GM21723 (cell line): ENCODE measurements around the gene GSC.

ENCODE experiments used
- ATAC-seq: cut with Tn5 transposase; IDR thresholded peaks from one replicate; pipeline ENCODE4 v1.9.1; 2021; ENCODE audit warnings: mild to moderate bottlenecking, moderate library complexity; ENCODE audit not compliant: unreplicated experiment

GSC gene

DNA sequence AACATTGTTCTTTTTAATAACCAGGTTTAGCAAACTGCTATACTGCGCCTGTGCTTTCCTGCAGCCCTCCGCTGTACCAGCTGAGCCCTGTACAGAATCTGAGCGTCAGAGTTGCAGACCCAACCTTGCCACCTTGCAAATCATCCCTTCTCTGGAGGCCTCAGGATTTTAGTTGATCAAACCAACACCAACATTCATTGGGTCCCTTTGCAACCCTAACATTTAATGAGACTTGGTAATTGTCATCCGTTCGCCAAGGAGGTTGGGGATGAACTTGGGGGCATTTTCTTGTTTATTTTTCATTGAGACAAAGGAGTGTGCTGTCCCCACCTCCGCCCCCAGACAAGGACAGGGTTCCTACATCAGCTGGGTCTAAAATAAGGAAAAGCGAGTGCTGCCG is 2.6 kb upstream of the GSC start:
- no peak for ATAC-seq

DNA sequence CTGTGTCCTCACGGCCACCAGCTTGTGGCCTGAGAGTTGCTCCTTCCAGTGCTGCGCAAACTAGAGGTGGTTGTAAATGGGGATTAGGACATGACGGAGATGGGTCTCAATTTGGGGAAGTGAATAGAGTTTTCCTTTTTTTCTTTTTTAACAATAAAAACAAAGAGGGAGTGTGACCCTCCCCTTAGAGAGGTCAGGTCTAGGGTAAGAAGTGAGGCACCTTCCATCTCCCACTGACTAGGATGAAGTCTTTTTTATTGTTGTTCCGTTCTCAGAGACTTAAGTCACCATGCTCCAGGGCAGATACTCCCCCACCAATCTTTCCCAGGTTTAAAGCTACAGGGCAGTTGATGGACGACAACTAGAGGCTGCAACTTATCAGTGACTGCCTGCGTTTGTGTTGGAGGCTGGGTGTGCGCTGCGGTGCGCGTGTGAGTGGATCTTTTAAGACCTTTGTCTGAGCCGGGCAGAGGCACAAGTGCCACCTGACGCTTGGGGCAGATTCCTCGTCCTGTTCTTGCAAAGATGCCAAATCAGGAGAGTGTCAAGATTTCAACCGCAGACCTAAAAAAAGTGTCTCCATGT is 2.1 kb upstream of the GSC start:
- no peak for ATAC-seq

DNA sequence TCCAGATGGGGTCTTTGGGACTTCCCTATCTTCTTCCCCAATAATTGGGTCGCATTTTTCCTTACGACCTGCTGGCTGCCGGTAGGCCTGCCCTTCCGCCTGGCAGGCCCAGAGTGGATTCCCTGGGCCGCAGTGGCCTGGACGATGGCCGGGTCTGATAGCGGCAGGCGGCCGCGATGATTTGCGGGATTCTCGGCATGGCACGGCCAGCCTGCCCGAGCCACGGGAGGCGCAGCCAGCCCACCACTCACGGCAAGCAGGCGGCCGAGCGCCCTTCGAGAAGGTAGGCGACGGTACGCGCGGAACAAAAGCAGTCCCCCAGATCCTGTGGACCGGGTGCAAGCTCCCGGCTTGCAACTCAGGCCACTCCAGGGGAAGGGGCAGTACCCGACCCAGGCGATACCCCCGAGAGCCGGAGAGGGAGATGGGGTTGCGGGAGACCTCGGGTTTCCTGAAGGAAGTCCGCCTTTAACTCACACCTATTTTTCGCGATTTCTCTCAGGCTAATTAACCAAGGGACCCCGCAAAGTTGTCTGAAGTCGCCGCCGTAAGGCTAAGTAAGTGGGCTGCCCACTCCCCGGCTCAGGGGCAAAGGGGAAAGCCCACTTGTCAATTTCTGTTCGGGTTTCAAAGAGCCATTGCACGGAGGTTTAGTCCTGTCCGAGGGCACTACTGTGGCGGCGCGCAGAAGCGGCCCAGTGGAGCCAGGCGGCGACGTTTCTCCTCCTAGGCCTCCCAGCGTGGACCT is 1.4 kb upstream of the GSC start:
- no peak for ATAC-seq

DNA sequence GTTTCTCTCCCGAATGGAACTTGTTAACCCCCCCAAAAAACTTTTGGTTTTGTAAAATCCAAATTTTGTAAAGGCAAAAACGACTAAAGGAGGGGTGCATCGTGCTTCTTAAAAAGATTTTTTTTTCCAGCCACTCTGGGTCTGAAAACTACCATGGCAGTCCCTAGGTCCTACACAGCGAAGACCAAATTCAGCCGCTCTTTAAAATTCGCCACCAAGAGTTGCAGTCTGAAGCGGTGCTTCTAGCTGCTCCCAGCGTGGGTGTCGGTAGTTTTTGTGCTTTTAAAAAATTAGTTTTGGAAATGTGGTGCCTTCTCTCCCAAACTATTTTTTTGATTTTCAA is 873 bp upstream of the GSC start:
- ATAC-seq = no peak

DNA sequence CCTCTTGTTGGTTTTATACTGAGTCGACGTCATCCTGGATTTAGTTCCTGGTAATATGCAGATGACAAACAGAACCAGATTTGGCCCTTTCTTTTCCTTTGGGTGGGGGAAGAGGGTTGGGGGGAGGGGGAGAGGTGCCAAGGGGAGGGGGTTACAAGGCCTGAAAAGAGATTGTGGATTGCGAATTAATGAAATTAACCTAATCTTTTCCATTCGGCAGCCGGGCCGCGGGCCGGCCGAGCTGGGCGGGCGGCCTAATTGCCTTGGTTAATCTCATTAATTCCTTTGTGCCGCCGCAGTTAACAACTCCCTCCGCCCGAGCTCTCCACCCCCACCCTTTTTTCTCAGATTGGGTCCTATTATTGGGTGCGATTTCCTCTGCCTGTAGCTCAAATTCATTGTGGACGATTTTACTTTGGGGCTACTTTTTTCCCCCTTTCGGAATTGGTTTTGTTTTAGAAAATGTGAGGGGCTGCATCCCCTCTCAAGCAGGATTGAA is 387 bp upstream of the GSC start:
- ATAC-seq = no peak

DNA sequence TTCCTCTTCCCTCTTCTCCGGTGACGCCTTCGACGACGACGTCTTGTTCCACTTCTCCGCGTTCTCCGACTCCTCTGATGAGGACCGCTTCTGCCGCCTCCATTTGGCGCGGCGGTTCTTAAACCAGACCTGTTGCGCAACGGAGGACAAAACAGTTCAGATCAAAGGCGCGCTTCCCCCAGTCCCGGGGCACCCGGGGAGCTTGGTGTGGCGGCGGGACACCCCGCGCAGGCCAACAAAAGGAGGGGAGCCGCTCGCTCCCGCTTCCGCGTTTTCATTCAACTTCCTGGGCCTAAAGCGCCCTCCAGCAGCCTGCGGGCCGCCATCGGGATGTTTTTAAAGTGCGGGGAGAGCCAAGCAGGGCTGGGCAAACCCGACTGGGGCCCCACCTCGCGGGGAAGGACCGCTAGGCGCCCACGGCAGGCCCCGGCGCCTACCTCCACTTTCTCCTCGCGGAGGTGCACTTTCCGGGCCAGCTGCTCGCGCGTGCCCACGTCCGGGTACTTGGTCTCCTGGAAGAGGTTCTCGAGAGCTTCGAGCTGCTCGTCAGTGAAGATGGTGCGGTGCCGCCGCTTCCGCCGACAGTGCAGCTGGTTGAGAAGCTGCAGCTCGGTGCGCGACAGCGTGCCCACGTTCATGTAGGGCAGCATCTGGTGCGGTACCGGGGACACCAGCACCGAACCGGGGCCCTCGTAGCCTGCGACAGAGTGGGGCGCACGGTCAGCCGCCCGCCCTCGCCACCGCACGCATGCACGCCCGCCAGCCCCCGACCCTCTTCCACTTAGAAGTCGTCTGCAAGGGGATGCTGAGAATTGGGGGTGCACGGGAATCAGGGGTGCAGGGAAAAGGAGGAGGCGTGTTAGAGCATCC is 1.2 kb downstream of the GSC start:
- ATAC-seq = no peak

DNA sequence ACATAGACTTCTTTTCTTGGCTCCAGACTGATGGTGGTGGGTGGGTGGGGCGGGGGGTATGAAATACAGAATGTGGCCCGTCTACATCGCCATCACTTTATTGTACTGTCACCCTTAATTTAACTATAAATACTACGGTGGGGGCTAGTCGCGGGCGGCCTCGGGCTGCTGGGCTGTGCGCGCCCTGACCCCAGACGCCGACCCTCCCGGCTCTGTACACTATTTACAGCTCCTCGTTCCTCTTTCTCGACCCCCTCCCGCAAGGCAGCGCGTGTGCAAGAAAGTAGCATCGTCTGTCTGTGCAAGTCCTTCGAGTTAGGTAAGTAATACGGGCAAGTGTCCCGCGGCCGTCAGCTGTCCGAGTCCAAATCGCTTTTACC is 1.8 kb downstream of the GSC start:
- ATAC-seq = no peak

DNA sequence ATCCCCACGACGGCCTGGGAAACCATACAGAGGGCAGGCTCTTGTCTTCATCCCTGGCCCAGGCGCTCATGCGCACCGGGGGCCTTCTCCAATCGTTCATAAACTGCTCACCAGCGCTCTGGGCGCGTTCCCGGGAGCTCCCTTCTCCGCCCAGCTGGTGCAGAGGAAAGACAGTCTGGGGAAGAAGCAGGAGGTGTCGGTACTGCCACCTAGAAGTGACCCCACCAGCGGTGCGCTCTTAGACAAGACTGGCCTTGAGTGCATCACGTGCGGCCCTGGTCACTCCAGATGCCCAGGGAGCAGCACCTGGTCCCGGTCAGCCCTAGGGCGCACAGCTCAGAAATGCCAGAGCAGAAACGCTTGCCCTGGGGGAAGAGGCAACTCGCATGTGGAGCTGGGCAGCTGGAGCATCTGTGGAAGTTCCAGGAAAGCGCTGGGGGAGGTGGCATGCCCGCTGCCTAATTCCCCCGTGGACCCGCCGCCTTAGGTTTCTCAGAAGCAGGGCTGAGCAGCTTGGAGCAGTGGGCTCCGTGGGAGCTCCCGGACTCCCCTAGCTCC is 2.5 kb downstream of the GSC start:
- no peak for ATAC-seq

DNA sequence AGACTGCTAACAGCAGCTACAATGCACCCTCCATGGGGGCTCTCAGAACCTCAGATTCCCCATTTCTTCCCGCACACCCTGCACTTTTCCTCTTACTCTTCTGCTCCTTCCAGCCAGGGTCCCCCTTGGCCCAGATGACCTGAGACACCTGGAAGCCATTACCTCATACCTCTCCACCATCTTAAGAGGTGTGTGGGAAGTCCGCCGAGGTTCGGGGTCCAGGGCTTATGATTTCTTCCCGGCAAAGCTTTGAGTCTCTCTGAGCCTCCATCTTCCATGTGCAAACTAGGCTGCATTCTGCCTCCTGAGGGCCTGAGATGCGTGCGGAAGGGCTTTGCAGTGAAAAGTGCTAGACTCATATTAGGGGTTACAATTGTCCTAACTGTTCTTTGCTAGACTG is 5.3 kb downstream of the GSC start:
- ATAC-seq = no peak

DNA sequence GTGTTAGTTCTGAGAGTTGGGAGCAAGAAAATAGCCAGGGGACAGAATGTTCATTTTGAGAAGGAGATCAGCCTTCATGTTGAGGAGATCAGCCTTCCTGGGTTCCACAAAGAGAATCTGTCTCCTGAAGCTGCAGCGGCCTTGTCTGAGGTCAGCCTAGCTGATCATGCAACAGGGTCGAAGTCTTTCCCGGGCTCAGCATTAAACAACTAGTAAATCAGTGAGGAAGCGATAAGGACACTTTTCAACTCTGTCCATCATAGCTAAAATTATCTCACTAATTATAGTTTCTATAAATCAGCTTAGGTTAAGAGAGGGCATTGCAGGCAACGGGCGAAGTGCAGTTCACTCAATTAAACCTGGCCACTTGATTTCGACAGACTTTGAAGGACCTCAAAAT is 7.5 kb downstream of the GSC start:
- ATAC-seq = no peak

DNA sequence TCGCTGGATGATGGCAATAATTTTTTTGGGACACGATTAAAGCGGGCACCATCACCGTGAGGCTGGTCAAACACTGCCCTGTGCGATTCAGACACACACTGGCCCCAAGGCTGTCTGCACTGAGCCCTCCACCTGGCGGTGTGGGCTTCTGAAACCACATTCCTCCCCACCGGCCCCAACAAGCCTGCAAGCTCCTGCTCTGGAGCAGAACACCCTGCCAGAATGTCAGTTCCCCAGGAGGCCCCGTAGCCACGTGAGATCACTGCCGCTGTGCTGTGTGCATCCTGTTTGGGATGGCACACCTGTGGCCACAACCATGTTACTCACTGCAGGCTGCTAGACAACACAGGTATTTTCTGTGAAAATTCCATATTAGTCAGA is 7.9 kb downstream of the GSC start:
- no peak for ATAC-seq

DNA sequence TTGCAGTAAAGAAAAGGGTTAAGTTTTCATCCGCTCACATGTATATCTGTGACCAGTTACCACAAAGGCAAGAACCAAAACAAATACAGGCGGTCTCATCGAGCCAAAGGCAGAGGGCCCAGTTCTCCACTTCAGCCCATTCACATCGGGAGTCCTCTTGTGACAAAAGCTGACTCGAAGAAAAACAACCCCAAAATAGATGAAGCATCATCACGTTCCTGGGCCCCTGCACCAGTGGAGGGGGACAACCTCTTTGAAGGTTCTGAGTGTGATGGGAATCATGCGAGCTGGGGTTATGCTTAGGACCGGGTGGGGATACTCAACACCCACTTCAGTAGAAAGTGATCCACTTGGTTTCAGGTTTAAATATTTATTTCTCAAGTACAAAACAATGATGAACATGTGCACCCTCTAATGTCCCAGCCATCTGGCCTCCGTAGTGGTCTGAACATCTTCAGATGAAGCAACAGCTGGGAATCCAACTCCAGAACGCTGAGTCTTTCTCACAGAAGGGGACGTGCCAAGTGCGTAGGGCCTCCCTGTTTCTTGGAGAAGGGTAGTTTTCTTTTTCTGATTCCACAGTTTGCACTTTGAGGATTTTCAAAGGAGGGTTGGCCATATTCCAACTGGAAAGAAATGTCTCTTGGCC is 8.4 kb downstream of the GSC start:
- ATAC-seq = no peak

DNA sequence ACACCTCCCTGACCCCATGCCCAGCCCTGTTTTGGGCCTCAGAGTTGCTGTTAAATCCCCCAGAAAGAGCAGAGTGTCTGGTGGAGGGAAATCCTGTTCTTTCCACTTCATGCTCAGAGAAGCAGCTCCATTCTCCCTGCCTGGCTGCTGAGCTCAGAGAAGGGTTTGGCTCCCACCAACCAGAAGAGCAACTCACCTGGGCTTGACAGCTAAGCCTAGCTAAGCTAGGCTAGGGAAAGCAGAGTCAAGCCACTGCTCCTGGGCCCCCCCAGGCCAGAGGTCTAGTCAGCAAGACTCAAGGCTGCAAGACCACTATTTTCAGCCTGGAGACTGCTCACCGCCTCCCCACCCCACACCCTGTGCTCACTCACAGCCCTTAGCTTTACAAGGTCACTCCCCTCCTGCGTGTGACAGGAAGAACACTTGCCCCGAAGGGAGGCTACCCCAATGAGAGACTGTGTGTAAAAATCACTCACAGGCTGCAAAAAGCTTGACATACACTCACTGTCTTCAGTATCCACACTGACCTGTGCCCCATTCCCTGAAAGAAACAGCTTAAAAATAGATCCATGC is 13.5 kb downstream of the GSC start:
- ATAC-seq = no peak

DNA sequence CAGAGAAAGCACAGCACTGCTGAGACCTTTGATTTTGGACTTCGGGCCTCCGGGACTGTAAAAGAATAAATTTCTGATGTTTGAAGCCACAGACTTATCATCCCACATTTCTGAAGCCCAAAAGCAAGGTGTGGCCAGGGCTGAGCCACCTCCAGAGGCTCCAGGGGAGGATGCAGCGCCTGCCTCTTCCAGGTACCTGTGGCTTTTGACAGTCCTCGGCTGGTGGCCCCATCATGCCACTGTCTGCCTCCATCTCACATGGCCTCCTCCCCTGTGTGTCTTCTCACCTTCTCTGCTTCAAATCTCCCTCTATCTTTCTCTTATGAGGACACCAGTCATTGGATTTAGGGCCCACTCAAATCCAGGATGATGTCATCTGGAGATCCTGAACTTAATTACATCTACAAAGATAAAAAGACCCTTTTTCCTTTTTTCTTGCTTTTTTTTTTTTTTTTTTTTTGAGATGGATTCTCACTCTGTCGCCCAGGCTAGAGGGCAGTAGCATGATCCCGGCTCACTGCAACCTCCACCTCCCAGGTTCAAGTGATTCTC is 15.4 kb downstream of the GSC start:
- ATAC-seq = no peak

DNA sequence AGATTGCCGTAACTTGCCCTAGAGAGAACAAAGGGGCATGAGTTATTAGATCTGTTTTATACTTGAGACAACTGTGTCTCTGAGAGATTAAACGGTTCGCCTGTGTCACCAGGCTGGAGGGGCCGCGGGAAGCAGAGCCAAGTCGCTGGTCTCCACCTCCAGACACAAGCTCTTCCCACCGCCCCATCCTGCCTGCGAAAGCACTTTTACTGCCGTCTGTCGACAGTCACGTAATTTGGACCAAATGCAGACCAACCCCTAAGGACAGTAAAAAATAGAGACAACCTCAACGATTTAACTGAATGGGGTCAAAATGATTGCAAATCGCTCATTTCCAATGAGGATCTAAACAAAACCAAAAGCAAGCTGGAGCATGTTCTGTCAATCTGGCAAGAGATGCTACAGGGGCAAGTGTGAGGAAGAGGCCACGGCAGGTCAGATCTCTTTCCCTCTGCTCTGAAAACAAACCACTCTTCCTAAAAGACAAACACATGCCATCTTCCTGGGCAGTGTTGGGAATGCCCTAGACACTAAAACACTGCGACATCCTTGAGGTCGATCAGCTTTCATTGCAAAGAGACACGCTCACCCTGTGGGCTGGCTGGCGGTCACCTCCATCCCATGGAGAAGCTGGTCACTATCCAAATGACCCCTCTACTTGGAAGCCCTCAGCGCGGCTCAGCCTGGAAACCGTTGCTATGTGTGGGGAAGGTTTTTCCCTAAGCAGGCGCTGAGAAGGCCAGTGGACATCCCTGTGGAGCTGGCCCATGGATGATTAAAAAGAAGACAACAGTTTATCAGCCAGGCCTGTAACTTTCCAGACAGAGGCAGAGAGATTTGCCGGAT is 17.1 kb downstream of the GSC start:
- ATAC-seq = no peak

DNA sequence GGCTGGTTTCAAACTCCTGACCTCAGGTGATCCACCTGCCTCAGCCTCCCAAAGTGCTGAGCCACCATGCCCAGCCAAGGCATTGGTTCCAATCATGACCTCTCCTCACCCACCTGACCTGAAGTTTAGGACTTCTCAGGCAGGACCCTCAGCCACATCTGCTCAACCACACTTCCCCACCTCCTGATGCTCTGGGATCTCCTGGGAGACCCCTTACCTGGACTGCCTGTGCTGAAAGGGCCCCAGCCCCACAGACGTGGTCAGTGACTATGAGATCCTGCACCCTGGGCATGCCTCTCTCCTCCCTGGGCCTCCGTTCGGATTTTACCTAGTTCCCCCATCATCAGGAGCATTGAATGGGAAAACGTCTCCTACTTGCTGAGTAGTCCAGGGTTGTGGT is 18.0 kb downstream of the GSC start:
- ATAC-seq = no peak

DNA sequence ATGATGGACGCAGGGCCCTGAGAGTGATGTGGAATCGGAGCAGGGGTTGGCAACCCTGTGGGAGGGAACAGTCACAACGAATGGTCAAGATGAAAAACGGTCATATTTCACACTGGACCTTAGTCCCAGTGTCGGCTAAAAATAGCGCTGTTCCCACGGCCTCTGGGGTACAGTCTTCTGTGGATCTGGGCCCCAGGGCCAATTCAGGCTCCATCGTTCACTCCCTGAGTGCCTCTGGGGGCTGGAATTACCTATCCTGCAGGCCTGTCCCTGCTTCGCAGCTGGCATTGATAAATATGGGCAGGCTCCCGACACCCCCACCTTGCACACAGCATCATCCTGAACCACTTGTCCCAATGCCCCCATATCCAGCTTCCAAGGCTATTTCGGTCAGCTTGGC is 18.6 kb downstream of the GSC start:
- no peak for ATAC-seq

DNA sequence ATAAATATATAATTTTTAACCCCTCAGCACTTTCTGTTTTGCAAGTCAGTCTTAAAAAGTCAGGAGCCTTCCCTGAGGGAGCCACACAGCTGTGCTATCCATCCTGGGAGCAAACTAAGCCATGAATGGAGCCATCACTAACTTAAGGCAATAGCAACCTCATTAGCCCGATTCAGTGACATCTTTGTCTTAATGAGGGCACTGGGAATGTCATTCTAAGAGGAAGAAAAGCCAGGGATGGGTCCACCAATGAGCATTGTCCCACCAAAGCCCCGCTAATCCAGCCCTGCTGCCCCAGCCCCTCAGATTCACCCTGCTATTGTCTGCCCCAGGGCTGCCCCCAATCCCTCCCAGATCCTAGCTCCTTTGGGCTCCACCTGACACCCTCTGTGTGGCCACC is 19.5 kb downstream of the GSC start:
- no peak for ATAC-seq

DNA sequence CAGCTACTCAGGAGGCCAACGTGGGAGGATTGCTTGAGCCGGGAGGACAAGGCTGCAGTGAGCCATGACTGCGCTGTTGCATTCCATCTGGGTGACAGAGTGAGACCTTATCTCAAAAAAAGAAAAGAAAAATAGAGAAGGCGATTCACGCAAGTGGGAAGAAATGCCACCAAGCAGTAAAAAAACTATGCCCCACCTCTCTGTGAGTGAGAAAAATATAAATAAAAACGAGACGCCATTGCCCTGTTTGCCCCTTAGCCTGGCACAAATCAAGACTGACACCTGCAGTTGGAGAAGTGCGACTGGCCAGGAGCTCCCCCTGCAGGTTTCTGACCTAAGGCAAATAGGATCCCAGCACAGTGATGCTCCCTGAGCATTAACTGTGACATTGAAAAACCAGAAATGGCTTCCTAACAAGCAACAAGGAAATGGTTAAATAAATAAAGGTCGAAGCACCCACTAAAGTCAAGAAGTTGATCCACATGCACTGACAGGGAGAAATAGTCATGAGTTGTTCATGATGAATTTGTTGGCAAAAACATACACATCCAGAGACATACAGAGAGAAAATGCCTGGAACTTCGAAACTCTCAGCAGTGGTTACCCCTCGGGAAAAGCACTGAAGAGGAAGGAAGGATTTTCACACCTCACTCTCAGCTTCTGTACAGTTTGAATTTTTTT is 21.1 kb downstream of the GSC start:
- ATAC-seq = no peak
